Cortex of kidney (tissue), 1 donor: Measurements from ENCODE around the gene TP53I11.

Source experiments
- DNase-seq: peaks from one replicate; lab custom pipeline; 2025; lab: John Stamatoyannopoulos, UW

TP53I11 gene

DNA sequence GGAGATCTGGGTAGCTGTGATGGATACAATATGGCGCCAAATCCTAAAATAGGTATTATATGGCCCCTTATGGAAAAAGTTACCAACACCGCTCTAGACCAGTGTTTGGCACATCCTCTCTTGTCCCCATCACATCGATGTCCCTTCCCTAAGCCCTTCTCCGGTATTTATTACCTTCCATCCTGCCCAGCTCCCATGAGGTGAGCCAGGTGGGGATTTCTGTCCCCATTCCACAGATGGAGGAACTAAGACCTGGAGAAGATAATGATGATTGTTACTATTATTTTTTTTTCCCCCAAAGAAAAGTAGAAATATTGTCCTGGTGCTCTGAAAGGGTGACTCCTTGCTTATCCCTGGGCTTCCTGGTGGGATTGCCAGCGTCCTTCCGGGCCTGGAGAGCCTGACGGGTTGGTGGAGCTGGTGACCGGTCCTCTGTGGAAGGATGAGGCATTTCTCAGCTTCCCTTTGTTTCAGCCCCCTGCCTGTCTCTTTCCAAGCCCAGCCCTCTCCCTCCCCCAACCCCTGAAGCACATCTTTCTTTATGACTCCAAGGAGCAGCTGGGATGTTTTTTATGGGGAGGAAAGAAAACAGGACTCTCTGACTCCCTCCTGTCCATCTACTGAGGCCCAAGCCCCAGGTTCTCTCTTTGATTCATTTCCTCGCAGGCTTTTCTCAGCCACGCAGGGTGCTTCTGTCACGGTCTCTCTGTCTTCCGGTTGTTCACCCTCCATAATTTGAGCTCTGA, 65.4 kb downstream of the TP53I11 start:
- DNase-seq, result no peak

- no peak for DNase-seq
These were observed 66.6 kb downstream of the TP53I11 start for GRCh38 chr11:44884056-44884455.

DNA sequence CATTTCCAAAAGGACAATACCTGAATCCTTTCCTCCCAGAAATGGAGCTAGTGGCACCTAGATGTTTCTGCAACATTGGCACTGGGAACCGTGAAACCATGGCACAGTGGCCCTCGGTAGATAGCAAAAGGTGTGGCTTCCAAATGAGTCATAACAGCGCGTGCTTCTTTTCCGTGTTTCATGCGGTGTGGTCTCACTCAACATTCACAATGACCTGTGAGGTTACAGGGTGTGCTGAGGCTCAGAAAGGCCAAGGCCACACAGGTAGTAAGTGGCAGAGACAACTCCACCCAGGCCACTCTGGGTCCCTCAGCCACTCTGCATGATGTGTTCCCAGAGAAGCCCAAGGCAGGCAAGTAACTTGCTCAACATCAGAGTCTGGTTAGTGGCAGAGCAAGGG, 67.4 kb downstream of the TP53I11 start:
- no peak for DNase-seq
